GM19240 (cell line): ENCODE measurements around the gene STX1B.
A peak's percentile ranks its signal among the peaks of the same experiment; 100 is the strongest.
"Not testable (repeated sequence)": the region's sequence is repeated elsewhere in the genome, so short reads cannot be mapped to it uniquely, and the experiment has no call there.

Source experiments
- DNase-seq: peaks from one replicate; pipeline ENCODE4 v3.0.0; 2011; ENCODE audit warnings: low spot score; ENCODE audit not compliant: insufficient read length

STX1B gene

GRCh38 chr16:30953511-30954124 lies 56.8 kb downstream of the STX1B start:
- DNase-seq: no peak

GRCh38 chr16:30953111-30953510 lies 57.3 kb downstream of the STX1B start:
- no peak for DNase-seq

GRCh38 chr16:30951750-30952149 lies 58.7 kb downstream of the STX1B start:
- DNase-seq: no peak

GRCh38 chr16:30951193-30951592 lies 59.2 kb downstream of the STX1B start:
- no peak for DNase-seq

GRCh38 chr16:30950516-30951065 lies 59.8 kb downstream of the STX1B start:
- no peak for DNase-seq

- no peak for DNase-seq
Measured at GRCh38 chr16:30949650-30950515, 60.6 kb downstream of the STX1B start.

GRCh38 chr16:30948667-30949649 lies 61.5 kb downstream of the STX1B start, which contains the start of gene ORAI3:
Gene ORAI3 (plus strand): TSS chr16:30949068. CDS start chr16:30949290, 222 bp downstream.
- peak; percentile 55 for DNase-seq

- DNase-seq: no peak
Measured at GRCh38 chr16:30947859-30948666, 62.4 kb downstream of the STX1B start.

- no peak for DNase-seq
Measured at GRCh38 chr16:30947541-30947858, 62.9 kb downstream of the STX1B start.

- no peak for DNase-seq
Measured at GRCh38 chr16:30946671-30947540, 63.5 kb downstream of the STX1B start.

GRCh38 chr16:30944352-30944751 lies 66.1 kb downstream of the STX1B start:
- DNase-seq: no peak

- DNase-seq: no peak
Measured at GRCh38 chr16:30942426-30942806, 68.0 kb downstream of the STX1B start.

- DNase-seq: peak; percentile 95
Measured at GRCh38 chr16:30941600-30942425, 68.6 kb downstream of the STX1B start.

- not testable (repeated sequence) for DNase-seq
Measured at GRCh38 chr16:30939571-30939970, 70.9 kb downstream of the STX1B start.
